Lung (tissue), 12 donors: ENCODE data around the gene MMP2. TPM values are rescaled to one million over a fixed set of nuclear protein-coding genes. Genes with fewer than 3 reads are reported as not detected.
A peak's percentile ranks its signal among the peaks of the same experiment; 100 is the strongest.

Source experiments
- ATAC-seq: fragments of 200-7000 bp; cut with Tn5 transposase; one replicate; pipeline ENCODE4 v1.9.1; 2020; ENCODE audit warnings: moderate number of reproducible peaks; ENCODE audit not compliant: insufficient read depth, low FRiP score
- DNase-seq, 3 donors: peaks; one replicate each; pipeline ENCODE4 v3.0.0-alpha.2; 2013 to 2017
- H3K27ac ChIP-seq, 2 donors: one replicate each; pipeline ENCODE4 v1.5.1; 2013; ENCODE audit warnings: mild to moderate bottlenecking in 2 of 2, moderate library complexity in 2 of 2, control low read depth in 1 of 2, inconsistent platforms in 1 of 2, low read depth in 1 of 2, low read length in 1 of 2
- H3K27me3 ChIP-seq, 3 donors: one replicate each; pipeline ENCODE4 v1.5.1; 2013; ENCODE audit warnings: low read length in 2 of 3; ENCODE audit not compliant: control insufficient read depth in 3 of 3, insufficient read depth in 3 of 3
- H3K36me3 ChIP-seq, 4 donors: one replicate each; pipeline ENCODE4 v1.5.1; 2013; ENCODE audit warnings: low read length in 4 of 4, mild to moderate bottlenecking in 1 of 4, moderate library complexity in 1 of 4; ENCODE audit not compliant: control insufficient read depth in 4 of 4, insufficient read depth in 4 of 4
- H3K4me1 ChIP-seq, 5 donors: one replicate each; pipeline ENCODE4 v1.5.1; 2013; ENCODE audit warnings: low read length in 5 of 5, mild to moderate bottlenecking in 2 of 5, moderate library complexity in 1 of 5; ENCODE audit not compliant: control insufficient read depth in 5 of 5, insufficient read depth in 5 of 5
- H3K4me3 ChIP-seq: one replicate; pipeline ENCODE4 v1.5.1; 2013; ENCODE audit warnings: mild to moderate bottlenecking, control low read depth, moderate library complexity
- H3K9ac ChIP-seq, 2 donors: one replicate each; pipeline ENCODE4 v1.5.1; 2013; ENCODE audit warnings: low read length in 2 of 2, control low read depth in 1 of 2; ENCODE audit not compliant: insufficient read depth in 1 of 2
- H3K9me3 ChIP-seq, 4 donors: one replicate each; pipeline ENCODE4 v1.5.1; 2013; ENCODE audit warnings: low read length in 3 of 4, mild to moderate bottlenecking in 1 of 4, moderate library complexity in 1 of 4; ENCODE audit not compliant: control insufficient read depth in 4 of 4, insufficient read depth in 3 of 4
- WGBS, 2 donors: extraction: QIAGEN DNeasy Blood & Tissue Kit; methylation state at CpG; one replicate each; pipeline ENCODE4 v1.1.7; 2013; 5-methylcytosine and 5-hydroxymethylcytosine counted together
- polyA plus RNA-seq, 2 donors: library from polyadenylated mRNA; stranded (reverse); fragments of 200-250 nt; gene quantifications; one replicate each; pipeline ENCODE4 v1.2.1, GENCODE V29; 2013
- total RNA-seq, 2 donors: library from RNA; depleted of rRNA in 1 of 2; stranded (reverse); fragments of >200 nt in 1 of 2; gene quantifications; one replicate each; pipeline ENCODE4 v1.2.1, GENCODE V29; 2014 to 2021
- TF ChIP-seq, protein P1 (sequence below): IDR thresholded peaks from 2 replicates; pipeline ENCODE4 v1.5.1; 2012; ENCODE audit warnings: mild to moderate bottlenecking; ENCODE audit errors: control extremely low read depth, extremely low read depth
- donor health status: control.
- donor health status: control.
- donor health status: Bipolar disorder and iron deficiency.
- donor health status: healthy.
- donor health status: DM: yes; HTN: yes; CAD: no.

MMP2 gene
- total and polyA plus RNA-seq, 4 donors, result 41.9 to 291 (median 169) TPM

DNA sequence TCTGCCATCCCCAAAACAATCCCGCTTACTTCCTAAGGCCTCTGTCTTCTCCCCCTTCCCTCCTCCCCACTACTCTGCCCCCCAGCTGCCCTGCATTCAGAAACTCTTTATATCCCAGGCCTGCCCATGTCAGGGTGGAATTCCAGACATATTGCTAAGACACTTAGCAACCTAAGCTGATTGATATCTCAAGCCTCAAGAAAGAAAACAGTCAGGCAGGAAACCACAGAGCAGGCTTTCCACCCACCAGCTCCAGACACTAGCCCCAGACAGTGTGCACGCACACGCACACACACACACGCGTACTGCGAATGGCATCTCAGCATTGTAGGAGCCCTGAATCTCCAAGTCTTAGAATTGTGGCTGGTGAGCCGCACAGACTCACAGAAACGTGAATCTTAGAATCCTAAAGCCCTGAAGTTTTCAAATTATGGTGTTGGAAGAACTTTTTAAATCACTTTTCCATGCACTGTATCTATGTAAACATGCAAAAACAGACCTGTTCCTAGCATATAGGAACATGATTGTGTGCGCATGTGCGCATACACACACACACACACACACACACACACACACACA, 21.0 kb downstream of the MMP2 start:
- peak; percentile 53 to 60 (median 55) for DNase-seq
- TF ChIP-seq, protein P1, sequence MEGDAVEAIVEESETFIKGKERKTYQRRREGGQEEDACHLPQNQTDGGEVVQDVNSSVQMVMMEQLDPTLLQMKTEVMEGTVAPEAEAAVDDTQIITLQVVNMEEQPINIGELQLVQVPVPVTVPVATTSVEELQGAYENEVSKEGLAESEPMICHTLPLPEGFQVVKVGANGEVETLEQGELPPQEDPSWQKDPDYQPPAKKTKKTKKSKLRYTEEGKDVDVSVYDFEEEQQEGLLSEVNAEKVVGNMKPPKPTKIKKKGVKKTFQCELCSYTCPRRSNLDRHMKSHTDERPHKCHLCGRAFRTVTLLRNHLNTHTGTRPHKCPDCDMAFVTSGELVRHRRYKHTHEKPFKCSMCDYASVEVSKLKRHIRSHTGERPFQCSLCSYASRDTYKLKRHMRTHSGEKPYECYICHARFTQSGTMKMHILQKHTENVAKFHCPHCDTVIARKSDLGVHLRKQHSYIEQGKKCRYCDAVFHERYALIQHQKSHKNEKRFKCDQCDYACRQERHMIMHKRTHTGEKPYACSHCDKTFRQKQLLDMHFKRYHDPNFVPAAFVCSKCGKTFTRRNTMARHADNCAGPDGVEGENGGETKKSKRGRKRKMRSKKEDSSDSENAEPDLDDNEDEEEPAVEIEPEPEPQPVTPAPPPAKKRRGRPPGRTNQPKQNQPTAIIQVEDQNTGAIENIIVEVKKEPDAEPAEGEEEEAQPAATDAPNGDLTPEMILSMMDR, result no peak

DNA sequence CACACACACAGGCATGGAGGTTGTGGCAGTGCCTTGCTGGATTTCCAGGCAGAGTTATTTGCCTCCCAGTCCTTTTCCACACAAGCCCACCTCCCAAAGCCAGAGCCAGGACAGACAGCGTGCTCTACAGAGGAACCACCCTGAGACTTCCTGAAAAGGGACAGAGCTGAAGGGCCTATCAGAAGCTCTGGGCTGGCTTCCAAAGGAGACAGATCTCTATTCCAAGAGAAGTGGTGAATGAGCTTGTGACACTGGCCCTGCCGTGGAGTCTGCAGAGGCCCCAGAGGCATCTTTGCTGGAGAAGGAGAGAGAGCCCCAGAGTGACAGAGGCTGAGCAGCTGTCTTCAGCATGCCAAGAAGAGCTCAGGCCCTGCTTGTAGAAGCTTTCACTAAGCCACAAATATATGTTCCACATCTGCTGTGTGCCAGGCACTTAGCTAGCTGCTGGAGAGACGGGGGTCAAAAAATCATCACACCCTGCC, 21.6 kb downstream of the MMP2 start:
- ATAC-seq, result peak; percentile 34
- Histone ChIP-seq H3K9ac (no peak overlapping the region), H3K27me3 (no peaks in the 10 kb centered on the region), H3K9me3 (no peaks in the 10 kb centered on the region), H3K4me1 (peaks cover 0 to 65% (median 40%) of the 10 kb centered on the region in 5 donors), H3K4me3 (no peak overlapping the region), H3K27ac (peak overlapping the region in 1 of 2 donors; percentile 70), H3K36me3 (peaks cover 0 to 71% (median 25%) of the 10 kb centered on the region in 4 donors)
- 25 to 33% methylated on average over 3 of the region's 3 CpGs for WGBS, 2 donors
- DNase-seq, result peak; percentile 89 to 95 (median 95)
- TF ChIP-seq, protein P1, result no peak

More for the DNA sequence above, 21.0 kb downstream of the MMP2 start:
- Histone ChIP-seq H3K27ac (peak overlapping the region in 1 of 2 donors; percentile 70), H3K9me3 (no peaks in the 10 kb centered on the region), H3K4me3 (no peak overlapping the region), H3K27me3 (no peaks in the 10 kb centered on the region), H3K9ac (peak overlapping the region in 1 of 2 donors; percentile 26), H3K36me3 (peaks cover 0 to 70% (median 24%) of the 10 kb centered on the region in 4 donors), H3K4me1 (peaks cover 0 to 71% (median 45%) of the 10 kb centered on the region in 5 donors)
- WGBS, 2 donors, result 43 to 54% methylated on average over 10 of the region's 10 CpGs
- no peak for ATAC-seq

DNA sequence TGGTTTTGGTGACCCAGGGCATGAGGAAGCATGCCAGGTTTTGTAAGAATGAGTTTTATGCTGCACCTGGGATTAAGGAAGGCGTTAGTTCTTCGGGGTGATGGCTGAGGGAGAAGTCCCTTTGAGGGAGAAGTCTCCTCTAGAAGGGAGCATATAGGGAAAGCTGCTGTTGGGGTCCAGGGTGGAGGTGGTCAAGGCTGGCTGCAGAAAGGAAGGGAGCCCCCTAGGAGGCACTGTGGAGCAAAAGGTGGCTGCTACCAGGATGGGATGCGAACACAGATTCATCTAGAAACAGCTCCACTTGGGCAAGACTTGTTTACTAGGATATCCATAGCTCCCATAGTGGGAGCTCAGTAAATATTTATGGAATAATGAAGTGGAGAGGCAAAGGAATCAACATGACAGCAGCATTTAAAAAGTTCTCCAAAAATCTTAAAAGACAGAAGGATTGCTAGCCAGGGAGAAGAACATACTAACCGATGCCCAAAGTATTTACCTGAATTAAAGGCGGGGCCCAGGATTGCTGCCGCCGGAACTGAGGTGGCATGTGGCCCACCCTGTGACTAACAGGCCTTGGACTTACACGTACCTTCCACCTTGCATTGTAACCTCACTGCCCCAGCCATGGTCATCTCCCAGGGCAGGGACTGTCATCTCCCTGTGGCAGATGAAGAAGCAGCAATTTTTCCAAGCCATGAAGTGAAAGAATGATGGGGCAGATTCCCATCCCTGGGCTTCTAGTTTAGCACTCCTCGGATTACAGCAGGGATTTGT, 22.7 kb downstream of the MMP2 start:
- DNase-seq (peak in 2 of 3 donors; percentile 32 to 36), ATAC-seq (no peak)
- H3K4me3 ChIP-seq, result no peak overlapping the region
- H3K4me1 ChIP-seq, result peaks cover 0 to 59% (median 34%) of the 10 kb centered on the region in 5 donors
- no peaks in the 10 kb centered on the region for H3K9me3 ChIP-seq
- peaks cover 0 to 72% (median 25%) of the 10 kb centered on the region in 4 donors for H3K36me3 ChIP-seq
- no peaks in the 10 kb centered on the region for H3K27me3 ChIP-seq
- H3K9ac ChIP-seq, result no peak overlapping the region
- no peak overlapping the region for H3K27ac ChIP-seq
- 82 to 87% methylated on average over 9 of the region's 9 CpGs for WGBS, 2 donors
- TF ChIP-seq, protein P1, result no peak
